ENCODE results near the gene MCCC2.

- TF ChIP-seq, protein P1, sequence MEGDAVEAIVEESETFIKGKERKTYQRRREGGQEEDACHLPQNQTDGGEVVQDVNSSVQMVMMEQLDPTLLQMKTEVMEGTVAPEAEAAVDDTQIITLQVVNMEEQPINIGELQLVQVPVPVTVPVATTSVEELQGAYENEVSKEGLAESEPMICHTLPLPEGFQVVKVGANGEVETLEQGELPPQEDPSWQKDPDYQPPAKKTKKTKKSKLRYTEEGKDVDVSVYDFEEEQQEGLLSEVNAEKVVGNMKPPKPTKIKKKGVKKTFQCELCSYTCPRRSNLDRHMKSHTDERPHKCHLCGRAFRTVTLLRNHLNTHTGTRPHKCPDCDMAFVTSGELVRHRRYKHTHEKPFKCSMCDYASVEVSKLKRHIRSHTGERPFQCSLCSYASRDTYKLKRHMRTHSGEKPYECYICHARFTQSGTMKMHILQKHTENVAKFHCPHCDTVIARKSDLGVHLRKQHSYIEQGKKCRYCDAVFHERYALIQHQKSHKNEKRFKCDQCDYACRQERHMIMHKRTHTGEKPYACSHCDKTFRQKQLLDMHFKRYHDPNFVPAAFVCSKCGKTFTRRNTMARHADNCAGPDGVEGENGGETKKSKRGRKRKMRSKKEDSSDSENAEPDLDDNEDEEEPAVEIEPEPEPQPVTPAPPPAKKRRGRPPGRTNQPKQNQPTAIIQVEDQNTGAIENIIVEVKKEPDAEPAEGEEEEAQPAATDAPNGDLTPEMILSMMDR (conservative IDR thresholded peaks at IDR 0.05; ENCODE audit: low read depth, low read length), result peak; percentile 51
- TF ChIP-seq EZH2 (IDR thresholded peaks at IDR 0.05; ENCODE audit: borderline replicate concordance, low read depth, low read length, poor library complexity, severe bottlenecking), result no peak
Measured at GRCh38 chr5:71658916-71659662, 71.9 kb downstream of the MCCC2 start.

All from A673 (cell line).